ENCODE measurements around the gene UBL4A. TPM values are rescaled to one million over a fixed set of nuclear protein-coding genes. Genes with fewer than 3 reads are reported as not detected.

Gene UBL4A
- total RNA-seq, 2 donors from 2014 or later = 29.1 to 35.9 TPM

DNA sequence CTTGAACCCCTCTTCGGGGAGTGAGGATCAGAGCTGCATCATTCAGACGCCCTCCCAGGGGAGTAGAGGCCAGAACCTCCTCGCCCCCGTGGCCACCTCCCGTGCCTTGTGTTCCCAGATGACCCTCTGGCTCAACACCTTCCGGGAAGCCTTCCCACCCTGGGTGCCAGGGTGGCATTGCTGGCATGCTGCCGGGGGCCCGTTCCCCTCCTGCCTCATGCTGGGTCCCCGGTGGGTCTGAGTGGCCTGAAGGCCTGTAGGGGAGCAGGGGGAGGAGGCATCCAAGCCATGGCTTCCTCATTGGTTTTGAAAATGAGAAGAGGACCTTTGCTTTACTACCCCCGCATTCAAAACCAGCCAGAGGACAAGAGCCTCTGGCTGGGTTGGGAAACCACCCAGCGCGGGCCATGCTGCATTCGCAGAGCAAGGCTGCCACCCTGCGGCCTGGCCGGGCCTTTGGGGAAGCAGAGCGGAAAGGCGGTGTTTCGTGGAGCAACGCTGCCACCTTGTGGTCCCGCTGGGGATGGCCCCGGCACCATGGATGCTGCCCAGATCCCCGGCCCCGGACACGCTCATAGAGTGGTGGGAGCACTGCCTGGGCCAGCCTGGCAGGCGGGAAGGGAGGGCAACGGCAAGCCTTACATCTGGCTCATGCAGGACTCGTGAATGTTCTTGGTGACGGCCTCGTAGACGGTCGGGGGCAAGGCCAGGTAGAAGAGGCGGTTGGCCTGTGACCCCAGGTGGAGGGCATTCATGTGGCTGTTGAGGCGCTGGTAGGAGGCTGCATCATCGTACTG is 48.3 kb upstream of the UBL4A start:
- peak; percentile 97 for TF ChIP-seq CTCF (conservative IDR thresholded peaks at IDR 0.05)
- peak; percentile 95 for DNase-seq
- H3K27me3 ChIP-seq (ENCODE audit: control insufficient read depth, insufficient read depth, low read length, poor library complexity, severe bottlenecking) = no peaks in the 10 kb centered on the region
- Mint-ChIP-seq H3K36me3 (ENCODE audit: low read depth) (peaks cover 31% of the 10 kb centered on the region), H3K27me3 (ENCODE audit: insufficient read depth) (no peaks in the 10 kb centered on the region), H3K4me3 (no peak overlapping the region), H3K9me3 (peaks cover 73% of the 10 kb centered on the region), H3K4me1 (no peaks in the 10 kb centered on the region), H3K27ac (no peak overlapping the region)
- peaks cover 15% of the 10 kb centered on the region for H3K36me3 ChIP-seq (ENCODE audit: control insufficient read depth, insufficient read depth, low read length)
- H3K9me3 ChIP-seq (ENCODE audit: control insufficient read depth, low read length) = no peaks in the 10 kb centered on the region
- no peak overlapping the region for H3K4me3 ChIP-seq (ENCODE audit: low read length)
- H3K9ac ChIP-seq (ENCODE audit: extremely low read depth, low read length, poor library complexity, severe bottlenecking) = no peak overlapping the region
- H3K4me1 ChIP-seq (ENCODE audit: control insufficient read depth, insufficient read depth, low read length) = no peaks in the 10 kb centered on the region
- WGBS, 2 experiments (ENCODE audit: insufficient coverage in 1 of 2, insufficient read length in 1 of 2) = 45 to 55% methylated on average over 5 to 34 of the region's 34 CpGs
- H3K27ac ChIP-seq (ENCODE audit: low read depth, low read length) = no peak overlapping the region

DNA sequence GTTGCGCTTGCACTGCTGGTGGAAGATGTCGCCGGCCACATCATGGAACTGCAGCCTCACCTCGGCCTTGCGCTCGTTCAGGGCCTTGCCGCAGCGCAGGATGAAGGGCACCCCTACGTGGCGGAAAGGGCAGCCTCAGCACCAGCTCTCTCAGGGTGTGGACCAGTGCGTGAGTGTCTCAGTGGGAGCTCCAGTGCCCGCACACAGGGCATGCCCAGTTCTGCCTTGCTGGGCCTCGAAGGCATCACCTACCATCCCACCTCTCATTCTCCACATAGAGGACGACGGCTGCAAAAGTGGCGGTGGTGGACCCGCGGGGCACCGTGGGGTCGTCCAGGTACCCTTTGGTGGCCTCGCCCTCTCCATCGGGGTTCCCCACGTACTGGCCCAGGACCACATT is 46.3 kb upstream of the UBL4A start:
- Mint-ChIP-seq H3K9me3 (peaks cover 63% of the 10 kb centered on the region), H3K27ac (no peak overlapping the region), H3K27me3 (ENCODE audit: insufficient read depth) (no peaks in the 10 kb centered on the region), H3K4me3 (no peak overlapping the region), H3K4me1 (no peaks in the 10 kb centered on the region), H3K36me3 (ENCODE audit: low read depth) (peaks cover 24% of the 10 kb centered on the region)
- H3K27ac ChIP-seq (ENCODE audit: low read depth, low read length) = no peak overlapping the region
- H3K4me1 ChIP-seq (ENCODE audit: control insufficient read depth, insufficient read depth, low read length) = no peaks in the 10 kb centered on the region
- WGBS, 2 experiments (ENCODE audit: insufficient coverage in 1 of 2, insufficient read length in 1 of 2) = 80 to 96% methylated on average over 1 to 23 of the region's 23 CpGs
- H3K27me3 ChIP-seq (ENCODE audit: control insufficient read depth, insufficient read depth, low read length, poor library complexity, severe bottlenecking) = no peaks in the 10 kb centered on the region
- no peak overlapping the region for H3K9ac ChIP-seq (ENCODE audit: extremely low read depth, low read length, poor library complexity, severe bottlenecking)
- no peak for TF ChIP-seq CTCF (conservative IDR thresholded peaks at IDR 0.05)
- H3K9me3 ChIP-seq (ENCODE audit: control insufficient read depth, low read length) = no peaks in the 10 kb centered on the region
- H3K36me3 ChIP-seq (ENCODE audit: control insufficient read depth, insufficient read depth, low read length) = peaks cover 15% of the 10 kb centered on the region
- no peak overlapping the region for H3K4me3 ChIP-seq (ENCODE audit: low read length)
- DNase-seq = no peak

DNA sequence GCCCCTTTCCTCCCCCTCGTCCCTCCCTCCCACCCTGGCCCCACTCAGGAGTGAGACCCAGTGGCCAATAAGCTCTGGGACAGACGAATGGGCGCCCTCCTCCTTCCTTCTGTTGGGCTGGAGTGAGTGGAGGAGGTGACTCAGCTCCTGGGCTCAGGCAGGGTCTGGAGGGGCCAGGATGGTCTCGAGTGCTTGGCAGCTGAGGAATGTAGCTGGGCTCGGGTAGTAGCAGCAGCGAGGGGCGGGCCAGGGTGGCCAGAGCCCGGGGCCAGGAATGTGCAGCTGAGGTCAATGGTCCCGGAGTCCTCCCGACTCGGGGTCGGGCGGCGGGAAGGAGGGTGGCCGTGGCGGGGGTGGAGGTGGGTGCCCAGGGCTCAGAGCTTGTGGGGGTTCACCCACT is 45.2 kb upstream of the UBL4A start:
- Histone ChIP-seq H3K9ac (ENCODE audit: extremely low read depth, low read length, poor library complexity, severe bottlenecking) (no peak overlapping the region), H3K4me3 (ENCODE audit: low read length) (no peak overlapping the region), H3K27me3 (ENCODE audit: control insufficient read depth, insufficient read depth, low read length, poor library complexity, severe bottlenecking) (no peaks in the 10 kb centered on the region), H3K27ac (ENCODE audit: low read depth, low read length) (no peak overlapping the region), H3K9me3 (ENCODE audit: control insufficient read depth, low read length) (no peaks in the 10 kb centered on the region), H3K36me3 (ENCODE audit: control insufficient read depth, insufficient read depth, low read length) (peaks cover 15% of the 10 kb centered on the region), H3K4me1 (ENCODE audit: control insufficient read depth, insufficient read depth, low read length) (no peaks in the 10 kb centered on the region)
- WGBS, 2 experiments (ENCODE audit: insufficient coverage in 1 of 2, insufficient read length in 1 of 2) = 60 to 88% methylated on average over 1 to 10 of the region's 16 CpGs
- H3K27ac Mint-ChIP-seq = no peak overlapping the region
- peaks cover 22% of the 10 kb centered on the region for H3K36me3 Mint-ChIP-seq (ENCODE audit: low read depth)
- peaks cover 68% of the 10 kb centered on the region for H3K9me3 Mint-ChIP-seq
- no peak for TF ChIP-seq CTCF (conservative IDR thresholded peaks at IDR 0.05)
- peak; percentile 79 for DNase-seq
- no peak overlapping the region for H3K4me3 Mint-ChIP-seq
- peaks cover 2% of the 10 kb centered on the region for H3K4me1 Mint-ChIP-seq
- no peaks in the 10 kb centered on the region for H3K27me3 Mint-ChIP-seq (ENCODE audit: insufficient read depth)
